ENCODE data around the gene GALNT14.

DNA sequence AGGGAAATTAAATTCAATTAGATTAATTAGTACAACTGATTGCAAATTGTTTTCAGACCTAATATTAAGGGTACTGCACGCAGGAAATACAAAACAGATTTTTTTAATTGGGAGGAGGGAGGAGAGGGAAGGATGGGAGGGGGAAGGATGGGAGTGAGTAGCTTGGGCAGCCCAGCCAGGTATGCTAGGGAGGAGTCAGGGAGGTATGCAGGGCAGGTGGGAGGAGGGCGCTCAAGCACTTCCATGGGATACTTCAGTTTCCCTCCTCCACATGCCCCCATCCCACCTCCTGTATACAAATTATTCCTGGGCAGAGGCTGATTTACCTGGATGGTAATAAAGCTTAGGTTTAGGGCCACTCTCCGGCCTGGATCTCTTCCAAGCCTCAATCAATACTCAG, 254.4 kb downstream of the GALNT14 start:
- TF ChIP-seq, protein P1, sequence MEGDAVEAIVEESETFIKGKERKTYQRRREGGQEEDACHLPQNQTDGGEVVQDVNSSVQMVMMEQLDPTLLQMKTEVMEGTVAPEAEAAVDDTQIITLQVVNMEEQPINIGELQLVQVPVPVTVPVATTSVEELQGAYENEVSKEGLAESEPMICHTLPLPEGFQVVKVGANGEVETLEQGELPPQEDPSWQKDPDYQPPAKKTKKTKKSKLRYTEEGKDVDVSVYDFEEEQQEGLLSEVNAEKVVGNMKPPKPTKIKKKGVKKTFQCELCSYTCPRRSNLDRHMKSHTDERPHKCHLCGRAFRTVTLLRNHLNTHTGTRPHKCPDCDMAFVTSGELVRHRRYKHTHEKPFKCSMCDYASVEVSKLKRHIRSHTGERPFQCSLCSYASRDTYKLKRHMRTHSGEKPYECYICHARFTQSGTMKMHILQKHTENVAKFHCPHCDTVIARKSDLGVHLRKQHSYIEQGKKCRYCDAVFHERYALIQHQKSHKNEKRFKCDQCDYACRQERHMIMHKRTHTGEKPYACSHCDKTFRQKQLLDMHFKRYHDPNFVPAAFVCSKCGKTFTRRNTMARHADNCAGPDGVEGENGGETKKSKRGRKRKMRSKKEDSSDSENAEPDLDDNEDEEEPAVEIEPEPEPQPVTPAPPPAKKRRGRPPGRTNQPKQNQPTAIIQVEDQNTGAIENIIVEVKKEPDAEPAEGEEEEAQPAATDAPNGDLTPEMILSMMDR (IDR thresholded peaks at IDR 0.05; ENCODE audit: low read length) = no peak
- no peak for TF ChIP-seq EZH2 (optimal IDR thresholded peaks at IDR 0.05; ENCODE audit: low read depth, low read length)
